GM13977 (cell line): ENCODE results near the gene RAB7A.

Experiments
- DNase-seq: peaks from one replicate; pipeline ENCODE4 v3.0.0; 2012; ENCODE audit warnings: low spot score
- in situ Hi-C: fragments of 300-500 bp; cut with MboI; formaldehyde crosslinking; loops from one replicate; pipeline ENCODE4 v1.12.0; 2022; ENCODE audit warnings: low sequenced_read_pairs, low pct_unique_long_range_greater_than_20kb, mixed read lengths, inconsistent platforms; ENCODE audit not compliant: unreplicated experiment
- TF ChIP-seq, protein P1 (sequence below): IDR thresholded peaks from 2 replicates; pipeline ENCODE4 v1.5.1; 2012; ENCODE audit warnings: mild to moderate bottlenecking, control low read depth; ENCODE audit not compliant: insufficient read depth; ENCODE audit errors: extremely low read depth, missing control alignments

Gene RAB7A

GRCh38 chr3:128804017-128804810, 78.2 kb downstream of the RAB7A start:
- in situ Hi-C loops: no loop called here
- TF ChIP-seq, protein P1, sequence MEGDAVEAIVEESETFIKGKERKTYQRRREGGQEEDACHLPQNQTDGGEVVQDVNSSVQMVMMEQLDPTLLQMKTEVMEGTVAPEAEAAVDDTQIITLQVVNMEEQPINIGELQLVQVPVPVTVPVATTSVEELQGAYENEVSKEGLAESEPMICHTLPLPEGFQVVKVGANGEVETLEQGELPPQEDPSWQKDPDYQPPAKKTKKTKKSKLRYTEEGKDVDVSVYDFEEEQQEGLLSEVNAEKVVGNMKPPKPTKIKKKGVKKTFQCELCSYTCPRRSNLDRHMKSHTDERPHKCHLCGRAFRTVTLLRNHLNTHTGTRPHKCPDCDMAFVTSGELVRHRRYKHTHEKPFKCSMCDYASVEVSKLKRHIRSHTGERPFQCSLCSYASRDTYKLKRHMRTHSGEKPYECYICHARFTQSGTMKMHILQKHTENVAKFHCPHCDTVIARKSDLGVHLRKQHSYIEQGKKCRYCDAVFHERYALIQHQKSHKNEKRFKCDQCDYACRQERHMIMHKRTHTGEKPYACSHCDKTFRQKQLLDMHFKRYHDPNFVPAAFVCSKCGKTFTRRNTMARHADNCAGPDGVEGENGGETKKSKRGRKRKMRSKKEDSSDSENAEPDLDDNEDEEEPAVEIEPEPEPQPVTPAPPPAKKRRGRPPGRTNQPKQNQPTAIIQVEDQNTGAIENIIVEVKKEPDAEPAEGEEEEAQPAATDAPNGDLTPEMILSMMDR: no peak
- peak; percentile 86 for DNase-seq

DNA sequence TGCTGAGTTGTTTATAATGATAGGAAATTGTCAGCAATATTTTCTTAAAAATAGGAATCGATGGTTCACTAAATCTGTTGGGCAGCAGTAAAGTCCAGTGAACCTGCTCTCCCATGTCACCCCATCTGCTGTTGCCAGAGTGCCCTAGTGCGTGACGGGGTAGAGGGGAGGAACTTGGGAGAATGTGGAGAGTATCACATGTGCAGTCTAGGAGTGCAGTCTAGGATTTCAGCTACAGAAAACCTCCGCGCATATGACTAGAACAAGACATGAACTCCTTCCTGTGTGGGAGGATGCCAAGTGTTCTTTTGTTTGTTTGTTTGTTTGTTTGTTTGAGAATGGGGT, 78.8 kb downstream of the RAB7A start:
- TF ChIP-seq, protein P1: no peak
- in situ Hi-C loops: no loop called here
- no peak for DNase-seq

DNA sequence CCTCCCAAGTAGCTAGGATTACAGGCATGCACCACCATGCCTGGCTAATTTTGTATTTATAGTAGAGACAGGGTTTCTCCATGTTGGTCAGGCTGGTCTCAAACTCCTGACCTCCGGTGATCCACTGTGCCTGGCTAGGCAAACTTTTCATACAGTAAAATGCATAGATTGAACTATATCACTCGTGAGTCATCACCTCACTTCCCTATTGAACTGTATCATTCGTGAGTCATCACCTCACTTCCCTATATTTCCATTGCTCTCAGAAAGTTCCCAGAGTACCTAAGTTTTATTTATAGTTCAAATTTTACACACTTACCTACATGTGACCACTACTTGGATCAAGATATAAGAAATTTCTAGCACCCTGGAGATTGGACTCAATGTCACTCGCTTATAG, 79.8 kb downstream of the RAB7A start:
- no peak for DNase-seq
- TF ChIP-seq, protein P1: no peak
- in situ Hi-C loops: no loop called here

- DNase-seq: no peak
- TF ChIP-seq, protein P1: no peak
- in situ Hi-C loops: no loop called here
These were observed 80.6 kb downstream of the RAB7A start for GRCh38 chr3:128806588-128806987.

DNA sequence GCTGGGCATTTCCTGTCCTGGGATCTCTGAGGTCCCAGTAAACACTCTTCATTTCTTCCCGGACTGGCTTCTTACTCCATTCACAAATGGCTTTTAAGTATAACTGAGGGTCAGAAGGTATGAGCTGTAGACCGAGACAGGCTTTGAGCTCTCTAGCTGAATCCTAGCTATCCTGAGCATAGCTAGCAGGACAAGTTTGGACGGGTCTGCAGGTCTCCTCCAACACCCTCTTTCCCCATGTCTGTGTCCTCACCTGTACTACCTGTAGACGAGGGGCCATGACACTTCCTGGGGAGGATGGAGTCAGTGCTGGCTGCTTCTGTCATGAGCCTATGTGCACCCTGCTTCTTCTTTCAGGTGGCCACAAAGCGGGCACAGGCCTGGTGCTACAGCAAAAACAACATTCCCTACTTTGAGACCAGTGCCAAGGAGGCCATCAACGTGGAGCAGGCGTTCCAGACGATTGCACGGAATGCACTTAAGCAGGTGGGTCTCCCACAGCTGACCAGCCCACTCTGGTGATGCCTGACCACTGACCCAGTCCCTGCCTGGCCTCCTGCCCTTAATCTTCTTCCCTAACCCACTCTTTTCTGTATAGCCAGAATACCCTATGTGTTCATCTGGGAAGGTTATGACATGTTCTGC, 81.3 kb downstream of the RAB7A start:
- in situ Hi-C loops: no loop called here
- no peak for DNase-seq
- TF ChIP-seq, protein P1: no peak

- TF ChIP-seq, protein P1: no peak
- DNase-seq: no peak
- in situ Hi-C loops: no loop called here
These were observed 82.7 kb downstream of the RAB7A start for GRCh38 chr3:128808672-128809071.

DNA sequence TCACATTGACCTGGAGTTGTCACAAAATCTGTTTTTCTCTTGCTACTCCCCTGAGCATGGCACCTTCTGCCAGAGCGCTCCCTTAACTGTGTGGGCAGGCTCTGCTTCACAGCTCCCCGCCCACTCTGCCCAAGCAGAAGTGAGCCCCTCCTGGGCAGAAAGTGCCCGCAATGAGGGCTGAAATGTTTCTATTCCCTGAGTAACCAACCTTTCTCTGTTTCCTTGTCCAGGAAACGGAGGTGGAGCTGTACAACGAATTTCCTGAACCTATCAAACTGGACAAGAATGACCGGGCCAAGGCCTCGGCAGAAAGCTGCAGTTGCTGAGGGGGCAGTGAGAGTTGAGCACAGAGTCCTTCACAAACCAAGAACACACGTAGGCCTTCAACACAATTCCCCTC, 87.1 kb downstream of the RAB7A start:
- in situ Hi-C loops: no loop called here
- TF ChIP-seq, protein P1: no peak
- DNase-seq: no peak
